ENCODE measurements around the gene RAB6A. TPM values are rescaled to one million over a fixed set of nuclear protein-coding genes. Genes with fewer than 3 reads are reported as not detected.

The RAB6A gene
- total and polyA plus RNA-seq, 2 of the 8 experiments (the other 6 are each of a cell fraction or from before 2014, with no cell fraction given), result 24.4 to 88.6 TPM

DNA sequence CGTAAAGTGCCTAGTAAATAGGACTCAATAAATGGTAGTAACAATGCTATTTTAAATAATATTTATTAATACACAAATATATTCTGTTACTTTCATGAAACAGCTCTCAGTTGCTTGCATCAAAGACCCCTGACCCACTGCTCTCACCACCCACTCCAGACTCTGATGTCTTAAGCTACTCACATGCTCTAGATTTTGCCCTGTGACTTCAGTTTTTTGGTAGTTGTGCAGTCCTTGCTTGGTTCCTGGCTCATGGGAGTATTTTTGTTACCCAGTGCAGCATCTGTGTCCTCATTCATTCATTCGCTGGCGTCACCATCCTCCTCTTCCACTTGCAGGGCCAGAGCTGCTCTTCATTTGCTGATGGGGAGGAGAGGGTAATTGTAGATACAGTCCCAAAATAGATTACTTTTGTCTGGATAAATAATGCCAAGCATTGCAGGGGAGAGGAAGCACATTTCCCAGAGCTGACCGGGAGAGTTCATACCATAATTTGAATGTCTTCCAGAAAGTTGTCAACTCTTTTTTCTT is 39.5 kb upstream of the RAB6A start:
- Histone ChIP-seq H2BK5ac (ENCODE audit: low read depth, low read length) (no peak overlapping the region), H3K9ac (replicated peaks in 1 of 4; ENCODE audit: extremely low read depth in 1 of 4, low read depth in 3 of 4, low read length in 3 of 4) (peak overlapping the region in 1 of 4 experiments; percentile 33; a peak in 1 of 7 replicates), H4K5ac (ENCODE audit: insufficient read length, low read depth, low read length) (no peak overlapping the region), H2BK12ac (ENCODE audit: low read depth, low read length) (no peak overlapping the region), H3K23me2 (ENCODE audit: low read depth, low read length) (no peaks in the 10 kb centered on the region), H4K8ac (ENCODE audit: extremely low read depth, insufficient read depth, low read length) (no peak overlapping the region), H3K4ac (replicated peaks; ENCODE audit: insufficient read length, low read depth, low read length) (peak overlapping the region; percentile 28), H3K79me1 (ENCODE audit: low read depth, low read length) (no peaks in the 10 kb centered on the region; the same call in 1 of the 2 replicates), H3K36me3 (ENCODE audit: control insufficient read depth in 2 of 4, insufficient read depth in 4 of 4, low read length in 3 of 4) (no peaks in the 10 kb centered on the region), H3K4me2 (ENCODE audit: insufficient read depth in 1 of 2, low read depth in 2 of 2, low read length in 2 of 2) (no peak overlapping the region), H3K18ac (ENCODE audit: extremely low read depth, low read length) (no peak overlapping the region), H3K23ac (ENCODE audit: insufficient read length) (no peak overlapping the region), H2AFZ (ENCODE audit: low read length) (no peak overlapping the region), H3K4me3 (ENCODE audit: extremely low read depth in 1 of 4, insufficient read depth in 2 of 4, low read depth in 3 of 4, low read length in 4 of 4) (no peak overlapping the region), H3K27me3 (replicated peaks in 1 of 4; ENCODE audit: control insufficient read depth in 3 of 4, extremely low read depth in 1 of 4, insufficient read depth in 3 of 4, low read length in 3 of 4) (no peaks in the 10 kb centered on the region; a peak in 1 of 7 replicates), H2BK120ac (replicated peaks; ENCODE audit: low read depth, low read length) (no peak overlapping the region), H3K9me3 (ENCODE audit: insufficient read depth in 2 of 2, low read depth in 1 of 2, low read length in 1 of 2) (no peaks in the 10 kb centered on the region), H2BK15ac (ENCODE audit: low read length) (no peak overlapping the region), H3K79me2 (ENCODE audit: control insufficient read depth in 1 of 2, insufficient read depth in 2 of 2, low read length in 2 of 2) (peaks cover 0 to 3% of the 10 kb centered on the region in 2 experiments; a peak in 1 of 4 replicates), H2AK5ac (ENCODE audit: low read depth, low read length) (no peak overlapping the region), H3K4me1 (replicated peaks in 1 of 4; ENCODE audit: control insufficient read depth in 3 of 4, insufficient read depth in 4 of 4, low read length in 3 of 4) (peaks cover 0 to 2% (median 0%) of the 10 kb centered on the region in 4 experiments; a peak in 1 of 7 replicates), H3K27ac (ENCODE audit: low read depth, low read length) (no peak overlapping the region), H3K56ac (replicated peaks; ENCODE audit: insufficient read length, low read depth, low read length) (no peak overlapping the region), H4K91ac (replicated peaks; ENCODE audit: insufficient read length, low read length) (no peak overlapping the region), H4K20me1 (replicated peaks in 1 of 2; ENCODE audit: control insufficient read depth in 1 of 2, insufficient read depth in 2 of 2, low read length in 2 of 2) (peaks cover 0 to 11% of the 10 kb centered on the region in 2 experiments), H2BK20ac (ENCODE audit: low read length) (no peak overlapping the region), H3K14ac (ENCODE audit: insufficient read length) (no peak overlapping the region)
- CTCF ChIA-PET (ENCODE audit: partially characterized antibody), result interaction anchor here (1.0 to 1.3 kb wide), 2 partner anchors 45 to 63 kb away, joined by 3 to 6 read pairs; no protein-coding TSS in a partner anchor
- WGBS, 2 experiments (ENCODE audit: extremely low coverage in 1 of 2, insufficient coverage in 1 of 2, insufficient read length in 1 of 2, insufficient replicate concordance in 2 of 2, low coverage in 1 of 2, low lambda C conversion rate in 2 of 2, missing lambda C conversion rate in 1 of 2), result 94% methylated on average over 4 of the region's 4 CpGs; no CpG with 5 or more reads in 1 of the 2 experiments
- DNase-seq (ENCODE audit: low read depth in 1 of 2, low spot score in 2 of 2) (no peak), FAIRE-seq (no peak)
- POLR2A ChIA-PET (ENCODE audit: partially characterized antibody), result interaction anchor here (0.6 to 2.7 kb wide), 6 partner anchors 12 to 63 kb away, joined by 3 to 14 read pairs (median 3); partner anchors contain the start of gene MRPL48
- TF ChIP-seq SIRT6 (IDR thresholded peaks at IDR 0.05; ENCODE audit: low read length), result no peak
- TF ChIP-seq FOSL1 (IDR thresholded peaks at IDR 0.05; ENCODE audit: insufficient read depth, low read depth, low read length), result no peak
- no peak for TF ChIP-seq TEAD4 (IDR thresholded peaks at IDR 0.05; ENCODE audit: low read depth, low read length)
- no peak for TF ChIP-seq HDAC2 (IDR thresholded peaks at IDR 0.05; ENCODE audit: borderline replicate concordance in 1 of 2, low read depth in 2 of 2, low read length in 2 of 2)
- no peak for TF ChIP-seq EP300 (IDR thresholded peaks at IDR 0.05; ENCODE audit: borderline replicate concordance in 1 of 2, low read depth in 2 of 2, low read length in 2 of 2)
- no peak for TF ChIP-seq CTBP2 (IDR thresholded peaks at IDR 0.05; ENCODE audit: borderline replicate concordance, insufficient read depth, insufficient read length, low read length)
- no peak for TF ChIP-seq BCL11A (IDR thresholded peaks at IDR 0.05; ENCODE audit: low read depth in 2 of 2, low read length in 2 of 2)
- no peak for TF ChIP-seq KDM1A (IDR thresholded peaks at IDR 0.05; ENCODE audit: borderline replicate concordance, low read length)
- TF ChIP-seq TBP (IDR thresholded peaks at IDR 0.05; ENCODE audit: low read depth, low read length), result no peak
- TF ChIP-seq CEBPB (IDR thresholded peaks at IDR 0.05; ENCODE audit: low read depth, low read length), result no peak
- no peak for TF ChIP-seq BRCA1 (IDR thresholded peaks at IDR 0.05; ENCODE audit: low read depth, low read length)
- TF ChIP-seq, protein P1, sequence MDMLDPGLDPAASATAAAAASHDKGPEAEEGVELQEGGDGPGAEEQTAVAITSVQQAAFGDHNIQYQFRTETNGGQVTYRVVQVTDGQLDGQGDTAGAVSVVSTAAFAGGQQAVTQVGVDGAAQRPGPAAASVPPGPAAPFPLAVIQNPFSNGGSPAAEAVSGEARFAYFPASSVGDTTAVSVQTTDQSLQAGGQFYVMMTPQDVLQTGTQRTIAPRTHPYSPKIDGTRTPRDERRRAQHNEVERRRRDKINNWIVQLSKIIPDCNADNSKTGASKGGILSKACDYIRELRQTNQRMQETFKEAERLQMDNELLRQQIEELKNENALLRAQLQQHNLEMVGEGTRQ (IDR thresholded peaks at IDR 0.05; ENCODE audit: low read length), result no peak

Measured in H1 (cell line).